PC-3 (cell line): ENCODE data around the gene BRAT1. TPM values are rescaled to one million over a fixed set of nuclear protein-coding genes. Genes with fewer than 3 reads are reported as not detected.

Experiments
- ATAC-seq: fragments of 200-7000 bp; cut with Tn5 transposase; 2 replicates; pipeline ENCODE4 v1.9.1; 2020; ENCODE audit warnings: mild to moderate bottlenecking, moderate library complexity
- BruUV-seq: library from RNA; stranded (reverse); fragments of 400-500 nt; replicated peaks from 2 replicates; lab custom pipeline; 2021; lab: Mats Ljungman, UMichigan
- CTCF ChIA-PET: fragments of 300-600 bp; sonication (Branson Sonifier 250); formaldehyde crosslinking; loops from one replicate; lab custom pipeline; 2022; ENCODE audit warnings: antibody characterized with exemption; lab: Charles Lee
- POLR2A ChIA-PET: fragments of 300-600 bp; sonication (Branson Sonifier 250); formaldehyde crosslinking; loops from one replicate; lab custom pipeline; 2022; ENCODE audit warnings: antibody characterized with exemption; ENCODE audit not compliant: unreplicated experiment; lab: Charles Lee
- DNase-seq: peaks from one replicate; pipeline ENCODE4 v3.0.0-alpha.2; 2015
- H2AFZ ChIP-seq: fragments of 300-600 bp; sonication (generic); 2 replicates; pipeline ENCODE4 v1.6.0; 2016; ENCODE audit warnings: antibody characterized with exemption, low read length
- H3F3A ChIP-seq: fragments of 300-600 bp; sonication (generic); one replicate; pipeline ENCODE4 v1.6.0; 2017; ENCODE audit warnings: antibody characterized with exemption, low read length, control low read depth, mild to moderate bottlenecking; ENCODE audit not compliant: unreplicated experiment
- H3K27ac ChIP-seq: fragments of 300-600 bp; sonication (generic); 2 replicates; pipeline ENCODE4 v1.5.1; 2016; ENCODE audit warnings: mild to moderate bottlenecking, low read length
- H3K27me3 ChIP-seq: fragments of 300-600 bp; sonication (generic); 2 replicates; pipeline ENCODE4 v1.6.1; 2016; ENCODE audit warnings: low read length, mixed read lengths
- H3K36me3 ChIP-seq: fragments of 300-600 bp; sonication (generic); 2 replicates; pipeline ENCODE4 v1.6.1; 2016; ENCODE audit warnings: low read depth, mixed run types, low read length, mixed read lengths
- H3K4me1 ChIP-seq: fragments of 300-600 bp; sonication (generic); 2 replicates; pipeline ENCODE4 v1.5.1; 2016; ENCODE audit warnings: low read length; ENCODE audit not compliant: insufficient read depth
- H3K4me2 ChIP-seq: fragments of 300-600 bp; sonication (generic); 2 replicates; pipeline ENCODE4 v1.6.0; 2016; ENCODE audit warnings: low read length
- H3K4me3 ChIP-seq: fragments of 300-600 bp; sonication (generic); 2 replicates; pipeline ENCODE4 v1.5.1; 2016; ENCODE audit warnings: mild to moderate bottlenecking, low read length, mixed read lengths
- H3K79me2 ChIP-seq: fragments of 300-600 bp; sonication (generic); 2 replicates; pipeline ENCODE4 v1.6.1; 2017; ENCODE audit warnings: low read length, mixed read lengths
- H3K9ac ChIP-seq: fragments of 300-600 bp; sonication (generic); 2 replicates; pipeline ENCODE4 v1.6.0; 2016; ENCODE audit warnings: mild to moderate bottlenecking, low read length
- H3K9me2 ChIP-seq: fragments of 300-600 bp; sonication (generic); replicated peaks from 2 replicates; pipeline ENCODE4 v1.6.1; 2016; ENCODE audit warnings: mixed run types, low read length, mixed read lengths
- H3K9me3 ChIP-seq: fragments of 300-600 bp; sonication (generic); 2 replicates; pipeline ENCODE4 v1.6.1; 2016; ENCODE audit warnings: low read length, mixed read lengths
- H4K20me1 ChIP-seq: fragments of 300-600 bp; sonication (generic); 2 replicates; pipeline ENCODE4 v1.6.1; 2016; ENCODE audit warnings: low read length, mixed read lengths
- EZH2phosphoT487 ChIP-seq: fragments of 300-600 bp; sonication (generic); IDR thresholded peaks from 2 replicates; pipeline ENCODE4 v1.6.1; 2018; ENCODE audit warnings: mild to moderate bottlenecking, antibody characterized with exemption, low read length, borderline replicate concordance
- intact Hi-C: fragments of 100-400 bp; cut with micrococcal nuclease; formaldehyde crosslinking; loops from 2 replicates; pipeline ENCODE4 v1.9.0; 2023
- total RNA-seq: library from RNA; depleted of rRNA; stranded (reverse); fragments of >200 nt; gene quantifications from 2 replicates; pipeline ENCODE4 v1.2.3, GENCODE V29; 2014
- TF ChIP-seq, protein P1 (sequence below): fragments of 300-600 bp; sonication (generic); conservative IDR thresholded peaks from 2 replicates; pipeline ENCODE4 v1.5.1; 2017; ENCODE audit warnings: antibody characterized with exemption, low read depth, mild to moderate bottlenecking, low read length

Gene BRAT1
- total RNA-seq, 1 experiment from 2014 or later = 65.2 TPM

DNA sequence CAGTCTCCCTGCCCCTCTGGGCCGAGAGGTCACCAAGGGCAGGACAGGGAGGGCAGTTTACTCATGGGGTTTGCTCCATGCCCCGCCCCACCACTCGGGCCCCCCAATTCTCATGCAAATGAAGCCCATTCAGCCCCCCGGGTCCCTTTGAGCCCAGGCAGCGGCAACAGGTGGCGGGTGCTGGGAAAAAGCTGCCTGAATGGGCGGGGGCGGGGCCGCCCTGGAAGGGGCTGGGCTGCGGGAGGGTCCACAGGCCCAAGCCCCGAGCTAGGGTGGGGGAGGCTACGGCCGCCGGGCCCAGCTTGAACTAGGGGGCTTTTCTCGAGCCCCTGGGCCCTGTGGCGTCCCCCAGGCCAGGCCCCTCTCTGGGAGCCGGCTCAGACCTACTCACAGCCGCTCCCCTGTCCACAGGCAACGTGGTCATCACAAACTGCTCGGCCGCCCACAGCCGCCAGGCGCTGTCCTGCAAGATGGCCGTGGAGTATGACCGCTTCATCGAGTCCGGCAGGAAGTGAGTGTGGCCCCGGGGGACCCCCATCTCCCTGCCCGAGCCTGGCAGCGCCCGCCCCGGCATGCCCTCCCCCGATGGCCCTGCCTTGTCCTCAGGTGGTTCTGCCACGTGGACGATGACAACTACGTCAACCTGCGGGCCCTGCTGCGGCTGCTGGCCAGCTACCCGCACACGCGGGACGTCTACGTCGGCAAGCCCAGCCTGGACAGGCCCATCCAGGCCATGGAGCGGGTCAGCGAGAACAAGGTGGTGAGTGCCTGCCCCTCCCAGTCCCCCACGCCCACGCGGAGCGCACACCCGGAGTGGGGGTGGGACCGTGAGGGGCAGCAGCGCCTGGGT lies 30.3 kb downstream of the BRAT1 start:
- H3K4me1 ChIP-seq = peaks cover 74% of the 10 kb centered on the region

DNA sequence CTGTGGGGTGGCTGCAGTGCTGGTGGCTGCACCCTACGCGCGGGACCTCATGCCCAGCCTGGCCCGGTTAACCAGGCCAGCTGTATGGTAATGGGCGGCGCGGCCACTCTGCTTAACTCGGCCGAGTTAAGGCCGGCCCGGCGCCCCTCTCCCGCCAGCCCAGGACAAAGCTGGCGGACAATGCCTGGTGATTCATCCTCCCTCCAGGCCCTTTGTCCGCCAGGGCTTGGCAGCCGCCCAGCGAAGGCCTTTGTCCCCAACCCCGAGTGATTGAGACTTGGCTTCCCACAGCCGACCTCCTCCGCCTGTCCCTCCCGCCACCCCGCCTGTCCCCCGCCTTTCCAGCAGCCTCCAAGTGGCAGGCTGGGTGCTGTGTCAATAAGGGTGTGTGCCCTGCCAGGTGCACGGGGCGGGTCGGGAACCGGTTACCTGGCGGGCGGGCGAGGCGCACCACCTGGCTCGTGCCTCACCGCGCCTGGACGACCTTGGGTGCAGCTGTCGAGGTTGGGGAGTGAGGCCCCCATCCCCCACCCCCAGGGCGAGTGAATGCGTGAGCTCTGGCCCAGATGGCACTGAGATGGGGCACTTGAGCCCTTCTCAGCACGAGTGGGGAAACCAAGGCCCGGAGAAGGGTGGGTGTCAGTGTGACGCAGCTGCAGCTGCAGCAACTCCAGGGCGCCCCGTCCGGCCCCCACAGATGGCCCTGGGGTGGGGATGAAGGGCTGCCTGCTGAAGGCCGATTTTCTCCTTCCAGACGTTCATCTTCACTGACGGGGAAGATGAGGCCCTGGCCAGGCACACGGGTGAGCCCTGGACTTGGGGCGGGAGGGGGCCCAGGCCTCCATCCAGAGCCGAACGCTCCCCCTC lies 31.1 kb downstream of the BRAT1 start:
- intact Hi-C loops = loop anchor here (2.0 kb wide), 1 partner anchor 31 kb away; the partner anchor contains the start of gene BRAT1
- Histone ChIP-seq H3K9me2 (no peaks in the 10 kb centered on the region), H3F3A (peaks cover 8% of the 10 kb centered on the region), H3K4me1 (peaks cover 67% of the 10 kb centered on the region), H3K27ac (peak overlapping the region; percentile 23), H3K9ac (no peak overlapping the region; the same call in 1 of the 2 replicates), H3K79me2 (peaks cover 8% of the 10 kb centered on the region; the same call in 1 of the 2 replicates), H3K4me3 (peak overlapping the region; percentile 42; the same call in 1 of the 2 replicates), H3K36me3 (no peaks in the 10 kb centered on the region), H2AFZ (peak overlapping the region; percentile 19; the same call in 1 of the 2 replicates), H4K20me1 (no peaks in the 10 kb centered on the region), H3K9me3 (no peaks in the 10 kb centered on the region), H3K4me2 (peak overlapping the region; percentile 97), H3K27me3 (no peaks in the 10 kb centered on the region)
- DNase-seq (peak; percentile 86), ATAC-seq (peak; percentile 25)
- CTCF ChIA-PET = interaction anchor here (0.6 to 1.2 kb wide), 2 partner anchors 12 to 29 kb away, joined by 3 read pairs; no protein-coding TSS in a partner anchor
- POLR2A ChIA-PET = interaction anchor here (0.6 kb wide), 1 partner anchor 720 kb away, joined by 3 read pairs; no protein-coding TSS in a partner anchor
- TF ChIP-seq, protein P1, sequence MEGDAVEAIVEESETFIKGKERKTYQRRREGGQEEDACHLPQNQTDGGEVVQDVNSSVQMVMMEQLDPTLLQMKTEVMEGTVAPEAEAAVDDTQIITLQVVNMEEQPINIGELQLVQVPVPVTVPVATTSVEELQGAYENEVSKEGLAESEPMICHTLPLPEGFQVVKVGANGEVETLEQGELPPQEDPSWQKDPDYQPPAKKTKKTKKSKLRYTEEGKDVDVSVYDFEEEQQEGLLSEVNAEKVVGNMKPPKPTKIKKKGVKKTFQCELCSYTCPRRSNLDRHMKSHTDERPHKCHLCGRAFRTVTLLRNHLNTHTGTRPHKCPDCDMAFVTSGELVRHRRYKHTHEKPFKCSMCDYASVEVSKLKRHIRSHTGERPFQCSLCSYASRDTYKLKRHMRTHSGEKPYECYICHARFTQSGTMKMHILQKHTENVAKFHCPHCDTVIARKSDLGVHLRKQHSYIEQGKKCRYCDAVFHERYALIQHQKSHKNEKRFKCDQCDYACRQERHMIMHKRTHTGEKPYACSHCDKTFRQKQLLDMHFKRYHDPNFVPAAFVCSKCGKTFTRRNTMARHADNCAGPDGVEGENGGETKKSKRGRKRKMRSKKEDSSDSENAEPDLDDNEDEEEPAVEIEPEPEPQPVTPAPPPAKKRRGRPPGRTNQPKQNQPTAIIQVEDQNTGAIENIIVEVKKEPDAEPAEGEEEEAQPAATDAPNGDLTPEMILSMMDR = no peak
- TF ChIP-seq EZH2phosphoT487 = peak; percentile 99
- BruUV-seq = no TSS peak

More for the DNA sequence above, 30.3 kb downstream of the BRAT1 start:
- Histone ChIP-seq H3K9me2 (no peaks in the 10 kb centered on the region), H3K27me3 (no peaks in the 10 kb centered on the region), H3K79me2 (peaks cover 8% of the 10 kb centered on the region; the same call in 1 of the 2 replicates), H3K9ac (no peak overlapping the region), H3K9me3 (no peaks in the 10 kb centered on the region), H3K4me2 (peak overlapping the region; percentile 97; the same call in 1 of the 2 replicates), H3F3A (peaks cover 8% of the 10 kb centered on the region), H3K27ac (no peak overlapping the region), H4K20me1 (no peaks in the 10 kb centered on the region), H3K4me3 (no peak overlapping the region), H3K36me3 (no peaks in the 10 kb centered on the region), H2AFZ (no peak overlapping the region)
- no TSS peak for BruUV-seq
- DNase-seq (no peak), ATAC-seq (no peak)
- CTCF ChIA-PET = no interaction called here
- intact Hi-C loops = loop anchor here (2.0 kb wide), 1 partner anchor 30 kb away; the partner anchor contains the start of gene BRAT1
- POLR2A ChIA-PET = interaction anchor here (0.6 kb wide), 1 partner anchor 719 kb away, joined by 3 read pairs; no protein-coding TSS in a partner anchor
- no peak for TF ChIP-seq EZH2phosphoT487

DNA sequence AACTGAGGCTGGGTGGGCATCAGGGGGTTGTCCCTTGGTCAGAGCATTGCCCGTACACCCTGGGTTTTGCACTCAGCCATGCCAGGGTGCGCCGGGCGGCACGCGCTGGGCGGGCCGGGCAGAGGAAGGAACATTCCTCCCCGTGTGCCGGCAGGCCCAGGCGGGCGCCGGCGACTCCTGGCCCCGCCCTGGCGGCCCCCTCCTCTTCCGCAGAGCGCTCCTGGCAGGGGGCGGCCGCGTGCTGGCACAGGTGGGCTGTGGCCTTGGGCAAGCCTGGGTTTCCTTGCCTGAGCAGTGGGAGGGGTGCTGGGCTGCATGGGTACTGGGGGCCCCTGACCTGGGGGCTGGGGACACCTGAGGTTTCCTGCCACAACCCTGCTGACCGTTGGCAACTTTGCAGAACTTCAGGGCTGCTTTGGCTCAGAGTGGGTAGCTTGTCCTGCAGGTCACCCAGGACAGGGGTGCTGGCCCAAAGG lies 31.8 kb downstream of the BRAT1 start:
- no peaks in the 10 kb centered on the region for H3K36me3 ChIP-seq
- H4K20me1 ChIP-seq = no peaks in the 10 kb centered on the region
- H3K9me3 ChIP-seq = no peaks in the 10 kb centered on the region
- no peak overlapping the region; the same call in 1 of the 2 replicates for H3K9ac ChIP-seq
- H3K9me2 ChIP-seq = no peaks in the 10 kb centered on the region
- H3K27me3 ChIP-seq = no peaks in the 10 kb centered on the region
- CTCF ChIA-PET = interaction anchor here (0.6 to 1.2 kb wide), 2 partner anchors 11 to 30 kb away, joined by 3 read pairs; no protein-coding TSS in a partner anchor
- H3K4me1 ChIP-seq = peaks cover 60% of the 10 kb centered on the region
- no TSS peak for BruUV-seq
- peak overlapping the region; percentile 19; the same call in 1 of the 2 replicates for H2AFZ ChIP-seq
- H3K4me3 ChIP-seq = peak overlapping the region; percentile 42; the same call in 1 of the 2 replicates
- H3K79me2 ChIP-seq = peaks cover 8% of the 10 kb centered on the region; the same call in 1 of the 2 replicates
- intact Hi-C loops = no loop called here
- TF ChIP-seq, protein P1 = no peak
- peak; percentile 66 for TF ChIP-seq EZH2phosphoT487
- ATAC-seq (peak; percentile 3), DNase-seq (peak; percentile 35)
- peak overlapping the region; percentile 97 for H3K4me2 ChIP-seq
- H3F3A ChIP-seq = peaks cover 5% of the 10 kb centered on the region
- POLR2A ChIA-PET = no interaction called here
- H3K27ac ChIP-seq = peak overlapping the region; percentile 23
